ENCODE data around the gene ZNF888.
A peak's percentile ranks its signal among the peaks of the same experiment; 100 is the strongest.
"Not testable (repeated sequence)": the region's sequence is repeated elsewhere in the genome, so short reads cannot be mapped to it uniquely, and the experiment has no call there.

ZNF888 gene

DNA sequence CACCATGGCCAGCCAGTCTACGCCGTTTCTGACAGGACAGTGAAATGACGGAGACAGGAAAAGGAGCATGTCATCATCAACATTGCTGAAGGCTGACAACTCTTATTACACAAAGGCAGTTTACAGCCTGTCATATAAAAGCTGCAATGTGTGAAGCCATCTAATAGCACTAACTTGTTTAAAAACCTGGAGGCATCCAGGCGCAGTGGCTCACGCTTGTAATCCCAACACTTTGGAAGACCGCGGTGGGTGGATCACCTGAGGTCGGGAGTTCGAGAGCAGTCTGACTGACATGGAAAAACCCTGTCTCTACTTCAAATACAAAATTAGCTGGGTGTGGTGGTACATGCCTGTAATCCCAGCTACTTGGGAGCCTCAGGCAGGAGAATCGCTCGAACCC is 55.2 kb downstream of the ZNF888 start:
- not testable (repeated sequence) for DNase-seq

DNA sequence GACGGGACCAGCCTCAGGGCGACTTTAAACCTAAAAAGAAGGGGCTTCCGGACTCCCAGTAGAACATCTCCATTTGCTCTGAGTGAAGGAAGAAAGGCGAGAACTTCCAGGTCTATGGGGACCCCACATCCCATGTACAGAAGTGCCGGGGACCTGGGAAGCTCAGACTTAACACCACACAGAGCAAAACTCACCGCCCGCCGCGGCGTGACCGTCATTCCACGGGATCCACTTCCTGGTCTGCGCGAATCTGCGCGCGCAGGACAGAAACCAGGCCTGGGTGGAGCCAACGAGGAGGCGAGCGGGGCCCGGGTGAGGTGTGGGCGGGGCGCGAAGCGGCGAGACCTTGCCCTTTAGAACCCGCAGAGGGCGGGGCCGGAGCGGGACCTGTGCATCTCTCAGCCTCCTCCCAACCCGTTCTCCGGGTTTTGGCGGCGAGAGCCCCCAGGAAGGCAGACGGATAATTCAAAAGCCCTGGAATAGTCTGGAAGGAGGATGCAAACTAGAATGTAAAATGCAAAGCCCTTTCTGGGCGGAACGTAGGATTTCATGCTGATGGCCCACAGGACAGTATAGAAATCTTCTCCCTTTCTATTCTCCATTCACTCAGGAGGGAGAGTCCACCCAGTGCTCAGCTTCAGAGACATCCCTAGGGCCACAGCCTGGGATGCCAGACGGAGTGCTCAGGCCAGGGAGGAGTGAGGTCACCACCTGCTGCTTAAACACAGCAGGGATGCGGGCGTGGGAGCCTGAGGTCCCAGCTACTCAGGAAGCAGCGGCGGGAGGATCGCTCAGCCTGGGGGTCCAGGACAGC is 65.6 kb downstream of the ZNF888 start, which contains the start of gene ZNF468:
Gene ZNF468 (minus strand): TSS at position 242 of the 814 bp plus-strand sequence. CDS start 3,347 bp downstream, outside the sequence.
- DNase-seq: peak; percentile 63

GRCh38 chr19:52856540-52857377 is 66.5 kb downstream of the ZNF888 start:
- DNase-seq: not testable (repeated sequence)
